Measurements from ENCODE around the gene ELP6. TPM values are rescaled to one million over a fixed set of nuclear protein-coding genes. Genes with fewer than 3 reads are reported as not detected.

Gene ELP6
- total and polyA plus RNA-seq, 4 donors = 18.8 to 21.4 (median 19.5) TPM

DNA sequence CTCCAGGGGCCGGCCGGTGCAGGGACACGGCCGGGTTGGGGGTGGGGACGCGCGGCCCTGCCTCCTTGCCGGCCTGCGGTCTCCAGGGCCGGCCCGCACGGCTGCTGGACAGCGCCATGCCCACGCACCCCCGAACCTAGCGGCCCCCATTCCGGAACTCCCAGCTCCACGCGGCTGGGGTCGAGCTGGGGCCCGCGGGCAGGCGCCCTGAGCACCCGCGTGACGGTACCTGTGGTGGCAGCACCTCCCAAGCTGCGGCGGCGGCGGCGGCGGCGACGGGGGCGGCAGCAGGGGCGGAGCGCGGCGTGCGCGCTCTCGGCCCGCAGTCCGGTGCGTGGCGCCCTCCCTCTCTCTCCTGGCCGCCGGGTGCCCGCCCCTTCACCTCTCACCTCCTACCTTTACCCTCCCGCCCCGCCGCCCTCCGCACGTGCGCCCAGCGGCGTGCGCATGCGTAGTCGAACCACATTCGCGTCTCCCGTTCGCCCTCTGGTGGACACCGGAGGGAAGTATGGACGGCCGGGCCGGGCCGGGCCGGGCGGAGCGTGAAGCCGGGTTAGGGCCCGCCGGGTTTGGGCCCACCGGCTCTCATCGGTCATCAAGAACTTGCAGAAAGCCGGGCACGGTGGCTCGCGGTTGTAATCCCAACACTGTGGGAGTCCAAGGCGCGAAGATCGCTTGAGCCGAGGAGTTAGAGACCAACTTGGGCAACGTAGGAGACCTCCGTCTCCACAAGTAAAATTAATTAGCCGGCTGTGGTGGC is 37.8 kb downstream of the ELP6 start, which contains the start of gene SCAP (continued):
- TF ChIP-seq REST (IDR thresholded peaks at IDR 0.05) (peak; percentile 90), YY1 (IDR thresholded peaks at IDR 0.05) (peak; percentile 77), HNF4G (IDR thresholded peaks at IDR 0.05) (no peak), RXRA (IDR thresholded peaks at IDR 0.05) (peak; percentile 75 to 79), FOXA1 (IDR thresholded peaks at IDR 0.05) (no peak), SP1 (IDR thresholded peaks at IDR 0.05) (peak; percentile 69), TAF1 (conservative IDR thresholded peaks at IDR 0.05) (no peak)

DNA sequence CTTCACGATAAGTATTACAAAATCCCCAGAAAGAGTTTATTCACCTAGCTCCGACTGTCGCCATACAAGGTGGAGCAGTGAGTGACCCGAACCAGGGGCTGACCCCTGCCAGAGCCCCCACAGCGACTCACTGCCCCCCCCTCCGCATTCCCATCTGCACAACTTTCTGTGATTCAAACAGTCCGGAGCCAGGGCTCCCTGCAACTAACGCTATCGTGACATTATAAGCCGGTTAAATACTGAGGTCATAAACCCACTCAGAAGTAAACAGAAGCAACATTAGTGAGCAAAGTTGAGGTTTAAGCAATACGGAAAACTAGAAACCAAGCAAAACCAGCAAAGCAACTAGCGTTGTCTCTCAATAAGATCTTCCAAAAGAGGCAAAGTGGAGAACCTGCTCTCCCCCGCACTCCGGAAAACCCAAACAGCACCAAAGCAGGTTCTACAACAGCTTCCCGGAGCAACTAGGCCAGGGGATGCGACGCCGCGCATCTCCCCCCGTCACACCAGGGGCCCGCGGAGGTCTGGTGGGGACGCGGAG is 38.4 kb downstream of the ELP6 start:
- Histone ChIP-seq H3K4me1 (ENCODE audit: control insufficient read depth in 4 of 4, insufficient read depth in 4 of 4, low read length in 3 of 4) (peaks cover 9 to 31% (median 15%) of the 10 kb centered on the region in 4 donors), H3K27ac (ENCODE audit: low read depth in 1 of 2, low read length in 2 of 2) (peak overlapping the region; percentile 94 to 97), H3K27me3 (ENCODE audit: control insufficient read depth in 4 of 4, insufficient read depth in 4 of 4, low read length in 3 of 4) (no peaks in the 10 kb centered on the region), H3K4me3 (ENCODE audit: low read depth in 1 of 3, low read length in 3 of 3) (peak overlapping the region; percentile 91 to 93 (median 92)), H3K9me3 (ENCODE audit: control insufficient read depth in 4 of 4, low read length in 3 of 4) (no peaks in the 10 kb centered on the region), H3K9ac (ENCODE audit: low read depth in 1 of 2, low read length in 2 of 2) (peak overlapping the region; percentile 80 to 88), H3K36me3 (ENCODE audit: control insufficient read depth in 4 of 4, insufficient read depth in 3 of 4, low read depth in 1 of 4, low read length in 3 of 4) (peaks cover 0 to 1% (median 0%) of the 10 kb centered on the region in 4 donors)
- under 1% methylated on average over 24 of the region's 24 CpGs for WGBS
- TF ChIP-seq GABPA (IDR thresholded peaks at IDR 0.05 in 1 of 2, conservative IDR thresholded peaks at IDR 0.05 in 1 of 2) (no peak), ZBTB33 (IDR thresholded peaks at IDR 0.05) (no peak), CTCF (IDR thresholded peaks at IDR 0.05; ENCODE audit: low read depth, low read length, missing input control) (no peak), NR2F2 (IDR thresholded peaks at IDR 0.05) (no peak), SP1 (IDR thresholded peaks at IDR 0.05) (no peak), TAF1 (conservative IDR thresholded peaks at IDR 0.05) (no peak), YY1 (IDR thresholded peaks at IDR 0.05) (no peak)
- peak; percentile 45 for DNase-seq (ENCODE audit: low spot score)

Data from liver (tissue), 9 donors.